OCI-M1 (cell line): Measurements from ENCODE around the gene NUDT3.
A peak's percentile ranks its signal among the peaks of the same experiment; 100 is the strongest.
"Not testable (repeated sequence)": the region's sequence is repeated elsewhere in the genome, so short reads cannot be mapped to it uniquely, and the experiment has no call there.

Source experiments
- DNase-seq: peaks from one replicate; lab custom pipeline; 2025; lab: John Stamatoyannopoulos, UW

NUDT3 gene

GRCh38 chr6:34285448-34286164, 106.9 kb downstream of the NUDT3 start:
- DNase-seq = no peak

DNA sequence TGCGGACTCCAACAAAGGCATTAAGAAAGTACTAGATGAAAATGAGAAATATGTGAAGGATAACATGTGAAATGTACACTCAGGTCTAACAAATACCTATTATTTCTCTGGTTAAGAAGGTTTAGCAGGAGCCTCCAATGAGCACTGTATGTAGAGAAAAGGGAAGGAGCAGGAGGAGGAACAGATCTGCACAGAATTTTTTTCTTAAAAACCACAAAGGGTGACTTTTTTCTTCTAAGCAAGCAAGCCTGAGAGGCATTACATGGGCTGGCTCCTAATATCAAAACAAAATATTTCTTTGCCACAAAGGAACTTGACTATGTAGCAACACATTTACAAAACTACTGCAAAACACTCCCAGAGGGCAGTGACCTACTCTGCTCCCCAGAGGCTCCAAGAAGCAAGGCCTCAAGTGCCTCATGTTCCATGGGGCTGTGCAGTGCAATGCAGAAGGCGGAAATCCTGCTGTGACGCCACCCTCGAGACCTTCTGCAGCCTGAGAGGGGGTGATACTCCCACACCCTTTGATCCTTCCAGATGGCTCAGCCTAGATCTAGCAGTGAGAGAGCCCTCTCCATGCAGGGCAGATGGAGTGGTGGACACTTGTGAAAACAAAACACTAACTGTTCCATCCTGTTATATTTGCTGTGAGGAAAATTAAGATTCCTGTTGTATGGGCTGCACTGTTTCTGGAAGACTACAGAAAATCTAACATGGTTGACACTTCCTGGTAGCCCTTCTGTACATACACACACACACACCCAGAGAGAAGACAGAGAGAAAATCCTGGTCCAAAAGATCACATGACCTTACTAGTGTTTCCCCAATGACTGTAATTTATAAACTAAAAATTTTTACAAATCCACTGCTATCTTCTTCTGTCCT, 107.7 kb downstream of the NUDT3 start:
- DNase-seq = peak; percentile 68

- no peak for DNase-seq
Measured at GRCh38 chr6:34281702-34282334, 110.7 kb downstream of the NUDT3 start.

DNA sequence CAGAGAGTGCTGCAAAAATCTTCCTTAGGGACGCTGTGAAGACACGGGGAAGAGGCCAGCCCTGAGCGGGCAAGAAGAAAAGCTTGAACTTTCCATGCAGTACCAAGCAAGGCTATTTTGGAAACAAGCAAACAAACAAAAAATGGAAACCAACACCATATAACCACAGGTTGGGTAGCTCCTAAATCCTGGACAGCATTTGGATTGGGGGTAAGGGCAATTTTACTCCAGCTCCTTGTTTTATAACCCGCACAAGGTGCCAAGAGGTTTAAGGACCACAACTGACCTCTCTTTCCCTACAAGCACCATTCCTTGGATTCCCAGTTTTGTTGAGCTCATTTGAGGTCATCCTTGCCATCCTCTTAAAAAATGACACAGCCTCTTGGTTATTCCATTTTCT, 112.3 kb downstream of the NUDT3 start:
- no peak for DNase-seq

- no peak for DNase-seq
Measured at GRCh38 chr6:34278833-34279232, 113.6 kb downstream of the NUDT3 start.

GRCh38 chr6:34277763-34278112, 114.7 kb downstream of the NUDT3 start:
- no peak for DNase-seq

- peak; percentile 74 for DNase-seq
Measured at GRCh38 chr6:34276881-34277762, 115.3 kb downstream of the NUDT3 start.

GRCh38 chr6:34276191-34276590, 116.3 kb downstream of the NUDT3 start:
- no peak for DNase-seq

DNA sequence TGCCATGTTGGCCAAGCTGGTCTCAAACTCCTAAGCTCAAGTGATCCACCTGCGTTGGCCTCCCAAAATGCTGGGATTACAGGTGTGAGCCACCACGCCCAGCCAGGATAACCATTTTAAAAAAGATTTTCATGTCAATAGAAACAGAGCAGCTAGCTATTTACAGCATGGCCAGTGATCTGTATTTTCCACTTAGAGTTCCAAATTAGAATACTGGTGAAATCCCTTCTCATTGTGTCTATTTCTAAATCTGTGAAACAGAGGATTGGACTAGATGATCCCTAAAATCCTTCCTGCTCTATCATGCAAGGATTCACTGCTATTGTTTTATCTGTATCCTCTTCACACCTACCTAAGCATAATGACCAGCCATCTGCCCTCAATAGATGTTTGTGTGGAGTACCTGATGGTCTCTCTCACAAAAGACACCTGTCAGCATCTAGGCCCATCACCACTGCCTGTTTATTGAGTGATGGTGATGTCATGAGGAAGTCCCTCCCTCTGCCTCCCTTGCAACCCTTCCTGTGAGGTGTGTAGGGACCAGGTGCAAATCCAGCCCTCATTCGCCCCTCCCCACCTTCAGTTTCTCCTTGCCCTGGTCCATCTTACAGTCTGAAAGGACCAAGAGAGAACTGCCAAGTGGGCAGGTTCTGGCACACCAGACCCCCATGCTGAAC, 117.2 kb downstream of the NUDT3 start:
- DNase-seq = no peak

- DNase-seq = peak; percentile 33
Measured at GRCh38 chr6:34274129-34274528, 118.3 kb downstream of the NUDT3 start.

- peak; percentile 97 for DNase-seq
Measured at GRCh38 chr6:34273242-34273805, 119.1 kb downstream of the NUDT3 start.

- no peak for DNase-seq
Measured at GRCh38 chr6:34272013-34272926, 120.2 kb downstream of the NUDT3 start.

DNA sequence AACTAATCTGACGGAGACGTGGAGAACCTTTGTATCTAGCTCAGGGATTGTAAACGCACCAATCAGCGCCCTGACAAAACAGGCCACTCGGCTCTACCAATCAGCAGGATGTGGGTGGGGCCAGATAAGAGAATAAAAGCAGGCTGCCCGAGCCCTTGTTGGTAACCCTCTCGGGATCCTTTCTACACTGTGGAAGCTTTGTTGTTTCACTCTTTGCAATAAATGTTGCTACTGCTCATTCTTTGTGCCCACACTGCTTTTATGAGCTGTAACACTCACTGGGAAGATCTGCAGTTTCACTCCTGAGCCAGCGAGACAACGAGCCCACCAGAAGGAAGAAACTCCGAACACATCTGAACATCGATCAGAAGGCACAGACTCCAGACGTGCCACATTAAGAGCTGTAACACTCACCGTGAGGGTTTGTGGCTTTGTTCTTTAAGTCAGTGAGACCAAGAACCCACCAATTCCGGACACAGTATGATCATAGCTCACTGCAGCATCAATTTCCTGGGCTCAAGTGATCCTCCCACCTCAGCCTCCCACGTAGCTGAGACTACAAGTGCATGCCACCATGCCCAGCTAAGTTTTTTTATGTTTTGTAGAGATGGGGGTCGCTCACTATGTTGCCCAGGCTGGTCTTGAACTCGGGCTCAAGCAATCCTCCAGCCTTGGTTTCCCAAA, 122.7 kb downstream of the NUDT3 start:
- not testable (repeated sequence) for DNase-seq

- DNase-seq = not testable (repeated sequence)
Measured at GRCh38 chr6:34269132-34269531, 123.3 kb downstream of the NUDT3 start.

DNA sequence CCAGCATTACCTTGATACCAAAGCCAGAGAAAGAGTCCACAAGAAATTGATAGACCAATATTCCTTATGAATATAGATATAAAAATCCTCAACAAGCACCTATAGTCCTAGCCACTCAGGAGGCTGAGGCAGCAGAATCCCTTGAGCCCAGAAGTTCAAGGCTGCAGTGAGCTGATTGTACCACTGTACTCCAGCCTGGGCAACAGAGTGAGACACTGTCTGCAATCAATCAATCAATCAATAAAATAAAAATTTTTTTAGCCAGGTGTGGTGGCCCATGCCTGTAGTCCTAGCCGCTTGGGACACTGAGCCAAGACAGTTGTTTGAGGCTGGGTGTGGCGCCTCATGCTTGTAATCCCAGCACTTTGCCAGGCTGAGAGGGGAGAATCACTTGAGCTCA, 124.7 kb downstream of the NUDT3 start:
- DNase-seq = no peak

- not testable (repeated sequence) for DNase-seq
Measured at GRCh38 chr6:34263484-34263883, 129.0 kb downstream of the NUDT3 start.

- no peak for DNase-seq
Measured at GRCh38 chr6:34260576-34261267, 131.7 kb downstream of the NUDT3 start.

DNA sequence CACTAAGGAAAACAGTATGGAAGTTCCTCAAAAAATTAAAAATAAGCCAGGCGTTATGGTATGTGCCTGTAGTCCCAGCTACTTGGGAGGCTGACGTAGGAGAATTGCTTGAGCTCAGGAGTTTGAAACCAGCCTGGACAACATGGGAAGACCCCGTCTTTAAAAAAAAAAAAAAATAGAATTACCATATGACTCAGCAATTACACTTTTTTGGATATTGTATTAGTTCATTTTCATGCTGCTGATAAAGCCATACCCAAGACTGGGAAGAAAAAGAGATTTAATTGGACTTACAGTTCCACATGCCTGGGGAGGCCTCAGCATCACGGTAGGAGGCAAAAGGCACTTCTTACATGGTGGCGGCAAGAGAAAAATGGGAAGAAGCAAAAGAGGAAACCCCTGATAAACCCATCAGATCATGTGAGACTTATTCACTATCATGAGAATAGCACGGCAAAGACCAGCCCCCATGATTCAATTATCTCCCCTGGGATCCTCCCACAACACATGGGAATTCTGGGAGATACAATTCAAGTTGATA, 132.9 kb downstream of the NUDT3 start:
- DNase-seq = peak; percentile 49
